ENCODE measurements around the gene LCT. TPM values are rescaled to one million over a fixed set of nuclear protein-coding genes. Genes with fewer than 3 reads are reported as not detected.
"Not testable (repeated sequence)": the region's sequence is repeated elsewhere in the genome, so short reads cannot be mapped to it uniquely, and the experiment has no call there.

The LCT gene
- total RNA-seq, 1 experiment from 2014 or later = not detected

- no peak overlapping the region for H3K27ac ChIP-seq
- no peak overlapping the region for H3K4me3 ChIP-seq
- H3K27me3 ChIP-seq = no peaks in the 10 kb centered on the region
- H3K9me3 ChIP-seq (replicated peaks) = no peaks in the 10 kb centered on the region
- DNase-seq = peak in 1 of 2 experiments; percentile 8
- H3K36me3 ChIP-seq = no peaks in the 10 kb centered on the region
- no peaks in the 10 kb centered on the region for H3K4me1 ChIP-seq
Measured at GRCh38 chr2:135820003-135820618, 16.9 kb downstream of the LCT start.

GRCh38 chr2:135818937-135819610 is 17.9 kb downstream of the LCT start:
- no peak overlapping the region for H3K27ac ChIP-seq
- DNase-seq = peak in 1 of 2 experiments; percentile 41

GRCh38 chr2:135817951-135818350 is 19.0 kb downstream of the LCT start:
- no peaks in the 10 kb centered on the region for H3K4me1 ChIP-seq
- no peaks in the 10 kb centered on the region for H3K9me3 ChIP-seq (replicated peaks)
- no peak overlapping the region for H3K27ac ChIP-seq
- no peaks in the 10 kb centered on the region for H3K36me3 ChIP-seq
- no peaks in the 10 kb centered on the region for H3K27me3 ChIP-seq
- no peak for DNase-seq
- H3K4me3 ChIP-seq = no peak overlapping the region

More at GRCh38 chr2:135818937-135819610, 17.9 kb downstream of the LCT start:
- no peaks in the 10 kb centered on the region for H3K4me1 ChIP-seq
- H3K36me3 ChIP-seq = no peaks in the 10 kb centered on the region
- H3K27me3 ChIP-seq = no peaks in the 10 kb centered on the region
- H3K9me3 ChIP-seq (replicated peaks) = no peaks in the 10 kb centered on the region
- H3K4me3 ChIP-seq = no peak overlapping the region

GRCh38 chr2:135817466-135817865 is 19.5 kb downstream of the LCT start:
- Histone ChIP-seq H3K27ac (no peak overlapping the region), H3K9me3 (replicated peaks) (no peaks in the 10 kb centered on the region), H3K27me3 (no peaks in the 10 kb centered on the region), H3K4me1 (no peaks in the 10 kb centered on the region), H3K4me3 (no peak overlapping the region), H3K36me3 (no peaks in the 10 kb centered on the region)
- DNase-seq = no peak

GRCh38 chr2:135815269-135815668 is 21.7 kb downstream of the LCT start:
- DNase-seq = no peak

GRCh38 chr2:135812907-135813511 is 24.0 kb downstream of the LCT start:
- Histone ChIP-seq H3K4me1 (no peaks in the 10 kb centered on the region), H3K27ac (no peak overlapping the region), H3K36me3 (no peaks in the 10 kb centered on the region), H3K9me3 (replicated peaks) (no peaks in the 10 kb centered on the region), H3K27me3 (no peaks in the 10 kb centered on the region), H3K4me3 (no peak overlapping the region)
- DNase-seq = no peak

More at GRCh38 chr2:135815269-135815668, 21.7 kb downstream of the LCT start:
- no peak overlapping the region for H3K4me3 ChIP-seq
- H3K4me1 ChIP-seq = no peaks in the 10 kb centered on the region
- no peaks in the 10 kb centered on the region for H3K9me3 ChIP-seq (replicated peaks)
- no peaks in the 10 kb centered on the region for H3K27me3 ChIP-seq
- H3K27ac ChIP-seq = no peak overlapping the region
- no peaks in the 10 kb centered on the region for H3K36me3 ChIP-seq

DNA sequence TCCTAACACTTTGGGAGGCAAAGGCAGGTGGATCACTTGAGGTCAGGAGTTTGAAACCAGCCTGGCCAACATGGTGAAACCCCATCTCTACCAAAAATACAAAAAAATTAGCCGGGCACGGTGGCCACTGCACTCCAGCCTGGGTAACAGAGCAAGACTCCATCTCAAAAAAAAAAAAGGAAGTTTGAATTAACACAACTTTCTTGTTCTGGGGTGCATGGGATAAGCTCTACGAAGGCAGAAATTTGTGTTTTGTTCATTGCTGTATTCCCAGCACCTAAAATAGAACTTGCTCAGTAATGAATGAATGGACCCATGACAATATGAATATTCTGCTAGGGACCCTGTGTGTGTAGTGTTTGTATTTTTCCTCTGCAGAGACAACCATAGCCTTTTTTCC is 29.1 kb downstream of the LCT start:
- not testable (repeated sequence) for H3K36me3 ChIP-seq; DNase-seq; H3K27me3 ChIP-seq; H3K4me3 ChIP-seq; H3K27ac ChIP-seq; H3K9me3 ChIP-seq (replicated peaks); H3K4me1 ChIP-seq

GRCh38 chr2:135803278-135803677 is 33.7 kb downstream of the LCT start:
- H3K27me3 ChIP-seq = no peaks in the 10 kb centered on the region
- H3K27ac ChIP-seq = no peak overlapping the region
- peaks cover 8% of the 10 kb centered on the region for H3K9me3 ChIP-seq (replicated peaks)
- H3K4me3 ChIP-seq = no peak overlapping the region
- no peaks in the 10 kb centered on the region; the same call in 1 of the 2 replicates for H3K36me3 ChIP-seq
- no peak for DNase-seq
- H3K4me1 ChIP-seq = no peaks in the 10 kb centered on the region

- H3K9me3 ChIP-seq (replicated peaks) = peaks cover 8% of the 10 kb centered on the region
- no peak overlapping the region for H3K27ac ChIP-seq
- H3K36me3 ChIP-seq = no peaks in the 10 kb centered on the region; the same call in 1 of the 2 replicates
- no peaks in the 10 kb centered on the region for H3K4me1 ChIP-seq
- no peak for DNase-seq
- H3K4me3 ChIP-seq = no peak overlapping the region
- H3K27me3 ChIP-seq = no peaks in the 10 kb centered on the region
Measured at GRCh38 chr2:135802350-135802749, 34.6 kb downstream of the LCT start.

DNA sequence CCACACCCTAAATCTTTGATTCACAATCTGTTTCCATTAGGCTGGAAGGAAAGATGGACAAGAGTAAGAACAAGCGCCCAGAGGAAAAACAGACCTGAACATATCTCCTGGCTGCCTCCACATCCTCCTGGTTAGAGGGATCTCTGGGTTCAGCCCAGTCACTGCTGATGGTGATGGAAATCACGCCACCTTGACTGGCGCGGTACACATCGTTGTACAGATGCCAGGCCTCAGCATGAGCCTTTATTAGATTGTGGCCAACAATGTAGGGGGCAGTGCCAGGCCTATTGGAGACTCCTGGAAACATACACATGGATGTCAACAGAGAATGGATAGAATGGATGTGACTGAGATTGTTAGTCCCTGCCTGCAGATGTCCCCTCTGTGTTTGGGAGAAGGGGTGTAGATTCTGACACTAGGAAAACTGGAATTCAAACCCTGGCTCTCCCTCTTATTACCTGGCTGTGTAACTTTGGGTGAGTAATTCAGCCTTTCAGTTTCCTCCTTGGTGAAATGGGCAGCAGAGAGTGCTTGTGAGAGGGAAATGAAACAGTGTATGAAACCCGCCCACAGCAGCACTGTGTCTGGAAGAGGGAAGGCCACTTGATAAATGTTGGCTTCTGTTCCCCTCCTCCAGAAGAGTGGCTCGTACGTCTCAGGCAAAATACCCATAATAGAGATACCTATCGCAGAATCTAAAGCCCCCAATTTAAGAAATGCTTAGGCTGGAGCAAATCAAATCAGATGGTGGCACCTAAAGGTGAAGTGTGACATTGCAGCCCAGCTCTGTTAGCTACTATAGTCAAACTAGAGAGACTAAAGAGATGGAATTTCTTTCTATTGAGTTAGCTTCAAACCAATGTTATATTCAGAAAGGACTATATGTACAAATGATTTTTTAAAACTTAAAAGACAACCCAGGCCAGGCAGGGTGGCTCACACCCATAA is 36.2 kb downstream of the LCT start:
- Histone ChIP-seq H3K27ac (no peak overlapping the region), H3K27me3 (no peaks in the 10 kb centered on the region), H3K4me1 (no peaks in the 10 kb centered on the region), H3K4me3 (no peak overlapping the region), H3K36me3 (no peaks in the 10 kb centered on the region; the same call in 1 of the 2 replicates), H3K9me3 (replicated peaks) (peaks cover 8% of the 10 kb centered on the region)
- DNase-seq = no peak

- Histone ChIP-seq H3K4me3 (no peak overlapping the region), H3K4me1 (no peaks in the 10 kb centered on the region), H3K27ac (no peak overlapping the region), H3K9me3 (replicated peaks) (peaks cover 8% of the 10 kb centered on the region), H3K27me3 (no peaks in the 10 kb centered on the region), H3K36me3 (no peaks in the 10 kb centered on the region; the same call in 1 of the 2 replicates)
- DNase-seq = no peak
Measured at GRCh38 chr2:135799738-135800137, 37.2 kb downstream of the LCT start.

GRCh38 chr2:135798762-135799161 is 38.2 kb downstream of the LCT start:
- H3K27ac ChIP-seq = no peak overlapping the region
- no peaks in the 10 kb centered on the region for H3K4me1 ChIP-seq
- DNase-seq = no peak
- H3K9me3 ChIP-seq (replicated peaks) = peaks cover 8% of the 10 kb centered on the region
- H3K4me3 ChIP-seq = no peak overlapping the region
- H3K36me3 ChIP-seq = no peaks in the 10 kb centered on the region; the same call in 1 of the 2 replicates
- no peaks in the 10 kb centered on the region for H3K27me3 ChIP-seq

DNA sequence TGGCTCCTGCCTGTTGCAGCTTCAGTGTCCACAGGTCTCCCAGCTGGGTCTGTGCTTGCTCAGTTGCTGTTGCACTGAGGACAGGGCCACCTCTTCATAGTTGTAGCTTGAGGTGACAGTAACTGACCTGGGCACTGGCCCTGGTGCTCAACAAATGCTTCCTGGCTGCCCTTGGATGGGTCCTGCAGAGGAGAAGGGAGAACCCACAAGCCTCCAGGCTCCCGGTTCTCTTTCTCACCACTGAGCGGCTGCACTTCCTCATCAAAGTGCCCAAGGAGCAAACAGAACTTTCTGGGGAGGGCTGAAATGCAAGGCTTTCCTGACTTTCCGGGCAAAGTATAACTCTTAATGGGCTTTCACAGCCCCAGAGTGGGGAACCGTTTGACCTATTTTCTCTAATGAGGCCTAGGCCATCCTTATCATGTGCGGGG is 38.7 kb downstream of the LCT start:
- Histone ChIP-seq H3K9me3 (replicated peaks) (peaks cover 8% of the 10 kb centered on the region), H3K4me1 (no peaks in the 10 kb centered on the region), H3K36me3 (no peaks in the 10 kb centered on the region; the same call in 1 of the 2 replicates), H3K27ac (no peak overlapping the region), H3K4me3 (no peak overlapping the region), H3K27me3 (no peaks in the 10 kb centered on the region)
- DNase-seq = no peak

DNA sequence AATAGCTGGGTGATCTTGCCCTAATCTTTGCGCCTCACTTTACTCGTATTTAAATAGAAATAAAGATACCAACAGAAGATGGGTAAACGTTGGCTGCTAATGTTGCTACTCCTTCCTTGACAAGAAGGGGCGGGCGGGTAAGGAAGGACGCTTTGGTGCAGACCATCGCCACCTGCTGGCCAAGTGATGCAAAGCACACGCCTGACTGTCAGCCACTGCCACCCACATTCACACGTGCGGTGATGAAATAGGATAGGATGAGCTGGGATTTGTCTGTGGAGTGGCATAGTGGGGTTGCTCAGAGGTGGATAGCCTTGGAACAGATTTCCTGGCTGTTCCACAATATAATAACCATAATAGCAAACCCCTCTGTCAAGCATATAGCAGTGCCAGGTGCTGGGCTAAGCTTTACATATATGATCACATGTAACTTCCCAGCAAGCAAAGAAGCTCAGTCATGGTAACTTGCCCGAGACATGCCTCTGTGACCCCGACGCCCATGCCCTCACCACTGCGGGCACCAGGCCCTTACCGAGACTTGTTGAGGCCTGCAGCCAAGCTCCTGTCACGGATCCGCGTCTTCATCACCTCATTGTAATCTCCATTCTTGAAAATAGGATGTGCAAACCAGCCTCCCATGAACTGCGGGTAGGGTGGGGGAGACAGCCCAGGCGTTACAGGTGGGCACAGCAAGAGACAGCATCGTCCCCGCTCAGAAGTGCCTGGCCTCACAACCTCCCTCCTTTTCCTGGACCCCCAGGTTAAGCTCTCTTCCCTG is 39.3 kb downstream of the LCT start:
- H3K27me3 ChIP-seq = no peaks in the 10 kb centered on the region
- no peak overlapping the region for H3K27ac ChIP-seq
- H3K4me1 ChIP-seq = no peaks in the 10 kb centered on the region
- H3K4me3 ChIP-seq = no peak overlapping the region
- no peaks in the 10 kb centered on the region; the same call in 1 of the 2 replicates for H3K36me3 ChIP-seq
- peak; percentile 78 to 91 for DNase-seq
- H3K9me3 ChIP-seq (replicated peaks) = peaks cover 8% of the 10 kb centered on the region

Measured in SJCRH30 (cell line).